Head of caudate nucleus (tissue), 42 donors: Measurements from ENCODE around the gene PLA2R1.

Experiments used
- DNase-seq, 42 donors: peaks; one replicate each; pipeline versions ENCODE4 v3.0.0 to v3.0.0-alpha.2; 2020 to 2021; ENCODE audit warnings: mixed read lengths in 7 of 42
- intact Hi-C: fragments of 100-400 bp; cut with DNase I; formaldehyde crosslinking; loops from one replicate; pipeline ENCODE4 v1.15.0; 2022

Gene PLA2R1

DNA sequence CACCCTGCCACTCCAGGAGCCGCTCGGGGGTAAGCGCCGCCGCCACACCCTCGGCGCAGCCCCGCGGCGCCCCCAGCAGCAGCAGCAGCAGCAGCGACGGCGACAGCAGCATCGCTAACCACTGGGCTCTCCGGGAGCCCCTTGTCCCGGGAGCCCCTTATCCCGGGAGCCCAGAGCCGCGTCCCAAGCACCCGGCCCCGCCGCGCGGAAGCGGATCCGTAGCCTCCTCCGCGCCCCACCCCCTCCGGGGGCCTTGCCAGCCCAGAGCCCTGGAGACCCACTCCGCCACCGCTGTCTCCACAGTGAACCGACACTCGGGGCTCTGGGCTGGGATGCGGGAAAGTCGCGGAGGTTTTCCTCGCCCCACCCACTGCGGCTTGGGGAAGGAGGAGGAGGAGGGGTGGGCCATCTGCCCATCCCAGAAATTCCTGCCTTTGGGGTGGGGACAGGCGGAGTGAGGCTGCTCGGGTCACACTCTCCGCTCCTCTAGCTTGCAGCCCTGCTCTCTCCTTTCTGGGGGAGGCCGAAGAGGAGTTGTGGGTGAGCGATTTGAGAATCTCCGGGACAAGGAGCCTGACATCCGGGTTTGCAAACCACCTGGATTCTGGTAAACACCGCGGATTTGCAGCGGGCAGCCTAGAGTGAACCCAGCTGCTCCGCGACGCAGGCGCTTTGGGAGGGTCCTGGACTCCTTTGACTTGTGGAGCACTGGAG is at the start of gene PLA2R1:
Gene PLA2R1 (minus strand): TSS at position 324 of the 714 bp plus-strand sequence. CDS start 212 bp downstream, at position 112.
- intact Hi-C loops, result no loop called here
- DNase-seq, result peak in 32 of 42 donors; percentile 4 to 51 (median 18)

DNA sequence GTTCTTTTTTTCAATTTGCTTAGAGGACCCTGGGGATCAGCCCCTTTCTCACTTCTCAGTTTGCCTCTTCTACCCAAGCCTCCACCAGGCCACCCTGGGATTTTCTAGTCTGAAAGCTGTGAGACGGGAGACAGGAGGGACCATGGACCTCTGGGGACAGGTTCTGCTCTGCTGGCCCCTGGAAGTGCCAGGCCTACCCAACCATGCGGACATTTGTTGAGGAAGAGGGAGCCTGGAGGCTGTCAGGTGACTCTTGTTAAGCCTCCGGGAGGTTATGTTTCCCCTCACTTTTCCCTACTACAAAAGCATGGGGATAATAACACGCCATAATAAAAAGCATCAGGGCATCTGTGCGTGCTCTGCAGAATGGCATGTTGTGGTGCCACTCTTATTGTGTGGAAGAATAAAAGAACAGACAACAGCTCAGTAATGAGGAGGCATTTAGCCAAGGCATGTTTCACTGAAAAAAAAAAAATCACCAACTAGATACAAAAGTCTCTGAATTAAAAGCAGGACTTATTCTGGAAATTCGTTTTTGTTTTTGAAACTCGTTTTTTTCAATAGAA is 48.3 kb upstream of the PLA2R1 start:
- DNase-seq, result no peak
- intact Hi-C loops, result no loop called here

DNA sequence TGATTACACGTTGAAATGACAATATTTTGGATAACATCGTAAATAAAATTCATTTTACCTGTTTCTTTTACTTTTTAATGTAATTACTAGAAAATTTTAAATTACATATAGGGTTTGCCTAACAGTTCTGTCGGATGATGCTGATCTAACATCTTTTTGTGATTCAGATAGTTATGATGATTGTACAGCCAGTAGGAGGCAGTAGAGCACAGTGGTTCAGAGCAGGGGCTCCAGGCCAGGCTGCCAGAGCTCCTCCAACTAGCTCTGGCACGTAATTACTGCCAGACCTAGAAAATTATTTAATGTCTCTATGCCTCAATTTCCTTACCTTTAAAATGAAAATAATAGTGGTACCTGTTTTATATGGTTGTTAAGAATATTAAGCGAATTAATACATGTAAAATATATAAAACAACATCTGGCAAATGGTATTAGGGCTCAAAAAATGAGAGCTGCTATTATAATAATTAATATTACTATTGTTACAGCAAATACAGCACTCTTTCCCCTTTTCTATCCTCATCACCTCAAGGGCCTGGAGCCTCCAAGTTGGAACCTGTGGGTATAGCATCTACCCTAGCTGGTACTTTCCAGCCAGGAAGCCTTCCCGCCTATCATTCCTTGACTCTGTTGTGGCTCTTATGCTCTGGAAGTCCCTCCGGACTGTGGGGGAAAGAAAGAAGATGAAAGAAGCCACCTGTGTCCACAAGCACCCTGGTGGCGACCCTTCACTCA is 47.7 kb upstream of the PLA2R1 start:
- intact Hi-C loops, result loop anchor here (10.0 kb wide), 1 partner anchor 885 kb away; no protein-coding TSS in a partner anchor

DNA sequence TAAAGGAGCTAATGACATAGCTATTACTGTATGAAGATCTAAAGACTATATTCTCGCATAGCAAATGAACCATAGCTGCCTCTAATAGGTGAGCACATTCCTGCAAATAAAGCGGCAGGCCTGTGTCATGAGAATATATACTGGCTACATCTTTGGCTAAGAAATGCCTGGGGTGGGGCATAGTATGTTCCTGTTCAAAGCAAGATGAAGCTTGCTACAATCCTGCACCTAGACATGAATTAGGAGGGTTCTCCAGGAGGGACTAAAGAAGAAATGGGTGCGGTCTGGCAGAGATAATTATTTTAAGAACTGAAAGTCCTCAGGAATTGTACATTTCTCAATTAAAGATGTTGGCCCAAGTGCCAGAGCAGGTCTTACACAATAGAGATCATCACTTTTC is 46.8 kb upstream of the PLA2R1 start:
- intact Hi-C loops, result loop anchor here (10.0 kb wide), 1 partner anchor 886 kb away; no protein-coding TSS in a partner anchor
- no peak for DNase-seq

More for the DNA sequence above, 47.7 kb upstream of the PLA2R1 start:
- DNase-seq, result peak; percentile 19 to 84 (median 64)

DNA sequence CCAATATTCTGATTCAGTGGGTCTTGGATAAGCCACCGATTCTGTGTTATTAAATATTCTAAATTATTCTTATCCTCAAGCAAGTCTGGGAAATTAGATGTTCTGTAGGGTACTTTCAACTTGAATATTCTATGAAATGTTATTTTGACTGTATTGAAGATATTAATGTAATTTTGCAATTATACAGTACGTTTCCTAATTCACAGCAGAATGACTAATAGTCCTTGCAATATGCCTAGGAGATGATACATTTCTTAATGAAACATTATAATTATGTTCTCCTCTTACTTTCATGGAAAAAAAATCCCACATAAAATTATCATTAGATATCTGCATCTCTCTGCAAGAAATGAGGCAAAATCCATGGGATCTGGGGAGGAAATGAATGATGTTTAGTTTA is 46.2 kb upstream of the PLA2R1 start:
- no peak for DNase-seq
- intact Hi-C loops, result loop anchor here (10.0 kb wide), 1 partner anchor 886 kb away; no protein-coding TSS in a partner anchor

DNA sequence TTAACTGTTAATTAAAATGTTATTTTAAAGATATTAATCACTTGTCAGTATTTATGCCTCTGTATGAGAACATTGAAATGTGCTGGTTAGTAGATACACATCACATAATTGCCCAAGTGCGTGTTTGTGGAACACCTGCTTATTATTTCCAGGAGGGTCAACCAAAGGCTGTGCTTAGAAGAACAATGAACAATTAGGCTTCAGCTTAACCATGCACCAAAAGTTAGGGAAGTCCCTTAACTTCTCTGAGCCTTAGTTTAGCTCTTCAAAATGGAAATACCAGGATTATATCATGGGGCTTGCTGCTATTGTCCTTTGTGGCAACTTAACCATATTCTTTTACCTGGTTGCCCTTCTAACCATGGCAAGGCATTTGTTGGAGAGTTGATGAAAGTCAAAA is 43.0 kb upstream of the PLA2R1 start:
- DNase-seq, result no peak
- intact Hi-C loops, result loop anchor here (10.0 kb wide), 1 partner anchor 889 kb away; no protein-coding TSS in a partner anchor

DNA sequence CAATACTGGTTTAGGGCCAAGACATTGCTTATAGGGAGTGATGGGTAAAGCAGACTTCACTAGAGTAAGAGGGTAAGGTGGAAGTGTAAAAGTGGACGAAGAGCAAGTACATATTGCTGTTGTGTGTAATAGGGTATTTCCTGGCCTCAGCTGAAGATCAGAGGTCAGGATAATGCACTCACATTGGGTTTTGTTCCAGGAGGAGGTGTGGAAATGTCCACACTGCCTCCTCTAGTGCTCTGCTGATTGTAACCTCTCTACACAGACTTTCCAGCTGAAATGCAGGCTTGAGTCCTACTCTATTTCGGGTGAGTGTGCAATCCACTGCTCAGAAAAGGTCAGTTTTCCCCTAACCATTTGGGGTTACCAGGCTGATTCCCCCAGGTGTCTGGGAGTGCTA is 41.7 kb upstream of the PLA2R1 start:
- intact Hi-C loops, result loop anchor here (10.0 kb wide), 1 partner anchor 891 kb away; no protein-coding TSS in a partner anchor
- DNase-seq, result no peak

DNA sequence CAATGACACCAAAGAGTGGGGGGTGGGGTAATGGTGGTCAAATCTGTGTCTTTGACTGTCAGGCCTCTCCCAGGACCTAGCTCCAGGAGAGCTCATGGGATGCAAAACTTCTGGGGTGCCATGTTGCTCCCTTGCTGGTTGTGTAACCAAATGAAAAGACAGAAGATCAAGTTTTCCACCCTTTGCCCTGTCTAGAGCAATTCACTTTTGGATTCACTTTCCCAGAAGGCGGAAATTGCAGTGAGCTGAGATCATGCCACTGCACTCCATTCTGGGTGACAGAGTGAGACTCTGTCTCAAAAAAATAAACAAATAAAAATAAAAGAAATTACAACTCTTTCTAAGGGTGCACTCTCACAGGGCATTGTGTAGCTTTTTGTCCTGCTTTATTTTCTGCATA is 34.9 kb upstream of the PLA2R1 start:
- intact Hi-C loops, result no loop called here
- no peak for DNase-seq

DNA sequence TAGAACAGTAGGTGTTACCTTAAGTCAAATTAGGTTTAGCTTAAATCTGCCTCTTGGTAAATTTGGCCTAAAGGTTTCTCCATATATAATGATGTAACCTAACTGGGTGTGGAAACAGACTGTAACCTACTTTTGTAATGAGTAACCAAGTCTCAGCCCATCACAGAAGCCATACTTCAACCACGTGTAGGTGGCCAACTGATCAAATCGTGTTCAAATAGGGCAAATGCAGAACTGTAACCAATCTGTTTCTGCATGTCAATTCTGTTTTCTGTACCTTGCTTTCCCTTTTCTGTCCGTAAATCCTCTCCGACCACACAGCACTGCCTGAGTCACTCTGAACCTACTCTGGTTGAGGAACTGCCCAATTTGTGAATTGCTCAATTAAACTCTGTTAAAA is 34.0 kb upstream of the PLA2R1 start:
- DNase-seq, result no peak
- intact Hi-C loops, result no loop called here

DNA sequence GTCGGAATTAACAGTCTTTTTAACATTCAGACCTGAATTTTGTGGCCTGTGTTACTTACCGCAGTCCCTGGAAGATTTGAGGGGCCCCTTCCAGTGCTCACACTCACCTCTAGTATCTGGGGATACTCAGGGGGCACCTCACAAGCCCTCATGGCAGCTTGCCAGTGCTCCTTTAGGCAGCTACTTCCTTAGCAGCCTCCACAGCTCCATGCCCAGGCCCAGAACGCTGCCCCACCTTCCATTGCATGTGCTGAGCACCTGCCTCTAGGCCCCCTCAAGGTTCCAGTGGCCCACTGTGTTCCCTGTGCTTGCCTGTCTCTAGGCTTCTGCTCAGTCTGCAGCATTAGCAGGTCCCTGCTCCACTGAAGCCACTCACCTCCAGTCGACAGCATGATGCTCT is 30.0 kb upstream of the PLA2R1 start:
- DNase-seq, result no peak
- intact Hi-C loops, result no loop called here

DNA sequence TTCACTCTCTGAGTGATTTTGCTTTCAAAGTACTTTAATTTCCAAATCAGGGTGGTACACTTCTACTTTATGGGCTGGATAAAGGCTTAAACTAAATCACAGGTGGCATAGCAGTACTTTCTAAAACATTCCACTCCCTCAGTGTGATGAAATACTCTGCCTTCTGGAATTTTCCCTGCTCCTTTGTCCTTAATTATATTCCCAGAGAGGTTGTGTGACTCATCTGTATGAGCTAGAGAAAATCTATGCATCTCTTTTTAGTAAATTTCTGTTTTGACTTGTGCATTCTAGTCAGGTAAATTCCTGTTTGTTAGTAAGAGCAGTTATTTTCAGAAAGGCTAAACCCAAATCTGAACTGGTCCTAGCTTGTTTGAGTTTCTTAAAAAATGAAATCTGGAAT is 29.0 kb upstream of the PLA2R1 start:
- no peak for DNase-seq
- intact Hi-C loops, result no loop called here

DNA sequence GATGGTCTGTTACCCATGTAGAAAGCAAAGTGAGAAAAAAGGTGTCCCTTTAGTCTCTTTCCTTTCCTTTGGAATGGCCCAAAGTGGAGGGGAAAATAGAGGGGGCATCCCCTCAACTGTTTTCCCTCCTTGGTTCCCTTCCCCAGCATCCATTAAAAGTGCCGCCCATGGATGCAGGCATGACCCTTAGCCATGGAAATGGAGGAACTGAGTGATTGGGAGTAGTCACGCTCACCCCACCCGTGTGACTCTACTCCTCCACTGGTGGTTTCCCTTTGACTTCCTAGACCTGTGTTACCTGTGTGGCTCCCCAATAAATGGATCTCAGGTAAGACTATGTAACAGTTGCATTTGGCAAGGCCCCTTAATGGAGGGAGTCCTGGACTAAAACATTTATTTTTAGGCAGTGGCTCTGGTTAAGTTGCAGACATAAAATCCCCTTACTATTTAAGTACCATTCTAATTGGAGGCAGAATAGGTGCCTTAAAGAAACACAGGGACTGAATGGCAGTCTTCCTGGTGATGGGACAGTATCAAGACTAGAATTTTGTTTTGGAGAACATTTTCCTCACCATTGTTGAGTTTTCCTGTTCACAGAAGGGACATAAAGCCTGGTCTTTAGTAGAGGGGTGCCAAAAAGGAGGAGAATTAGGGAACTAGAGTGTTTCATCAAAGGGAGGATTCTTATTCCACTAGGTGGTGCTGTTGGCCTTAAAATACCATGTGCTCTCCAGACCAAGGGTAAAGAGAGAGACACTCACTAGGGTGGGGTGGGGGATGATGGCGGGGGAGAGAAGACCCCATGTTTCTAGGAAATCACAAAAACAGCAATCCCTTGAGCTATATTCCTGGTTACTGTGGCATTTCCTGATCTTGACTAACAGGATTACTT is 25.7 kb upstream of the PLA2R1 start:
- intact Hi-C loops, result no loop called here
- DNase-seq, result no peak

DNA sequence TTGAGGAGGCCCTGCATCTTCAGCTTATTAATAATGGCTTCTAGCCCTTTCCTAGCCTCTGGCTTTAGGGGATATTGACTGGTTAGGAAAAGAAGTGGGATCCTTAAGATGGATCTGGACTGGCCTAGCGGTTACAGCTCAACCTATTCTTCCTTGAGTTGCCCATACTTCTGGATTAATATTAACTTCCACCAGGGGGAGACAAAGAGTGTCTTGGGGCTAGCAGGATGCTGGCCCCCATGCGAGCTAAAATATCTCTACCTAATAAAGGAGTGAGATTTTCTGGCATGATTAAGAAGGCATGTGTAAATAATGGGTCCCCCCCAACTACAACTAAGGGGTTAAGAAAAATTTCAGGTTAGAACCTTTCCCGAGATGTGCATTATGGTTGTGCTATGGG is 23.2 kb upstream of the PLA2R1 start:
- DNase-seq, result no peak
- intact Hi-C loops, result no loop called here

DNA sequence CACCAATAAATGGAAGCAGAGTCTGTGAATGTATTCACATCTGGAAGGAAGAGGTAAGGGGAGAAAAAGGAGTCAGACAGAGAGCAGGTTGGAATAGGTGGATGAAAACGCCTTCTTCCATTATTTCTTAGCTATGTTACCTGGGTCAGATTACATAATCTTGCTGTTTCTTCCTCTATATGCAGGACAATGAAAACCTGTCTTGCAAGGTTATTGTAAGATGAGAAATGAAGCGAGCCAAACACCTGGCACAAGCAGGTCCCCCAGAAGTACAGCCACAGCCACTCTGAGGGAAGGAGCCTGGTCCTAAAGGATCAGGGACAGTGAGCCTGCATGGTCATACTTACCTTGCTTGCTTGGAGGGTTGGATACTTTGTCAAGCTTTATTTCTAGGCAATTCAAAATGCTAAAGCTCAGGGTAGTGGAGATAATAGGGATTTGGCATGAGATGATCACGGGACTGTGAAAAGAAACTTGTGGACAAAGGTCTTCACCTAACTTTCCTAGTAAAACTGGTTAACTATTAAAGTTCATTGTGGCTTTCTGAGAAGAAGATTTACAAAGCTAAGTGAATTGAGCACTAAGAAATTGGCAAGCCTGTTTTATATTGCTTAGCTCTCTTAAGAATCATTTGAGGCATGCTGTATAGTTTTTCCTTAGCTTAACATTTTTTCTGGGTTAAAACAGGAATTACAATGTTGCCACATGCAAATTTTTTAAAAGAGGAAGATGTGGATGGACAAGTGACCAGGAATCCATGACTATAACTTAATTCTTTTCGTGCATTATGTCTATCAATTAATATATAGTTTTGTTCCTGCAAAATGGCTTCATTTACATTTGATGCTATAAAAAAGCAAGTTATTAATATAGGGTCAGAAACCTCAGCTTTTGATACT is 15.7 kb upstream of the PLA2R1 start:
- DNase-seq, result no peak
- intact Hi-C loops, result no loop called here

DNA sequence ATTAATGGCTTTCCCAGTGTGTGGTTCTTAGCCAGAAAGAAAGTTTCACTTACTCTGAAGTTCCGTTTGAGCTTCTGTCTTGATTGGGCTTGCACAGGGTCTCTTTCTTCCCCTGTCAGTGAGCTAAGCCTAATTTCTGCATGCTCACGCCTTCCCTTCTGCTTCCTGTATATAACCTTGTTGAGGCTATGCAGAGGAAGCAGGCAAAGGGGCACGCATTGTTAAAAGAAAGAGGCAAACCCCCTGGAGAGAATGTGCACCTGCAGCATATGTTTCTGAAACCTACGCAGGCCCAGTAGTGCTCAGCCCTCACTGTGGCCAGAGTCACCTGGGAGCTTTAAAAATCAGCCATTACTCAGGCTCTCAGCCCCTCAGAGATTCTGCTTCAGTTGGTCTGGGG is 14.5 kb upstream of the PLA2R1 start:
- no peak for DNase-seq
- intact Hi-C loops, result no loop called here

DNA sequence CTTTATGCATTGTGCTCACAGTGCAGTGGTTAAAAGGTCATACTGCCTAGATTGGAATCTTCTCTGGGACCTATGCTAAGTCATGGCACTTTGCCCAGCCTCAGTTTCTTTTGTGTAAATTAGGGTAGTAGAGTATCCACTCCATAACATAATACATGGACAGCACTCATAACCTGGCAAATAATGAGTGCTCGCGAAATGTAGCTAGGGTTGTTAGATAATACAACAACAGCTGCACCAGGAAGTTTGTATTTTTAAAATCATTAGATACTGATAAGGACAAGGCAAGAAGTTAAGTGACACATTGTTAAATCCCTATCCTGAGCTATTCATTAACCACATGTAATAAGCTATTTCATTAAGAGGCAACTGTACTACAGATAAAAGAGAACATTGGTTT is 13.8 kb upstream of the PLA2R1 start:
- DNase-seq, result no peak
- intact Hi-C loops, result no loop called here

DNA sequence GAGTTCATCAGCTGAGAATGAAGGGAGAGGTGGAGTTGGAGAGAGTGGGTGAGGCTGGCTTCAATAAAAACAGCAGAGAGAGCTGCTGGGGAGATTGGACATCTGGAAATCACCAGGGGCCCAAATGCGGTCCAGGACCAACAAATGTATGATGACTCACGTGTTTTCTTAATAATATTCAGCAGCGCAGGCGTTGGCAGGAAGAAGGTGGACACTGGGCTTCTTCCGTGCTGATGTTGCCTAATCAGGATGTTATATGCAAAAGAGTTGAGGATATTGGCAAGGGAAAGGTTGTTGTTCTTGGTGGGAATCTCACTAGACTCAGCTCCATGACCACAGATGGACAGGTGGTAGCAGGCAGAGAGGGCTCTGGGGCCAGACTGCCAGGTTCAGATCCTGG is 12.8 kb upstream of the PLA2R1 start:
- no peak for DNase-seq
- intact Hi-C loops, result no loop called here

DNA sequence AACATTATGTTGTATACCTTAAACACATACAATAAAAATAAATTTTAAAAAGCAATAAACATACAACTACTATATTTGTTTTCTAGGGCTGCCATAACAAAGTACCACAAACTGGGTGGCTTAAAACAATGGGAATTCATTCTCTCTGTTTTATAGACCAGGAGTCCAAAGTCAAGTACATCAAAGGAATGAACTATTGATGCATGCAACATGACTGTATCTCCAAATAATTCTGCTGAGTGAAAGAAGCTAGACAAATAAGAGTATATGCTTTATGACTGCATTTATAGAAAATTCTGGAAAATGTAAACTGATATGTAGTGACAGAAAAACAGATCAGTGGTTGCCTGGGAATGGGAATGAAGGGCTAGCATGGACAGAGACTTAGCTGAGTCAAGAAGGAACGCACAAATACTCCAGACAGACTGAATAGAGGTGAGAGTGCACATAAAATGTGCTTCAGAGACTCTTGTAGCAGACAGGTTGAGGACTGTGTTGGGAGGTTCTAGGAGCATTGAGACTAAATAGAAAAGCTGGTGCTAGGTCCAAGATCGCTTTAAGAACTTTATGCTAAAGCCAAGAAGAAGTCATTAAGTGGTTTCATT is 11.0 kb upstream of the PLA2R1 start:
- intact Hi-C loops, result no loop called here
- no peak for DNase-seq
